A673 (cell line): ENCODE data around the gene APBB3. TPM values are rescaled to one million over a fixed set of nuclear protein-coding genes. Genes with fewer than 3 reads are reported as not detected.
"Not testable (repeated sequence)": the region's sequence is repeated elsewhere in the genome, so short reads cannot be mapped to it uniquely, and the experiment has no call there.

ENCODE experiments used
- BruUV-seq: library from RNA; stranded (reverse); fragments of 400-500 nt; replicated peaks from 2 replicates; lab custom pipeline; 2021; lab: Mats Ljungman, UMichigan
- CTCF ChIA-PET: fragments of 300-600 bp; sonication (Branson Sonifier 250); formaldehyde crosslinking; loops from one replicate; lab custom pipeline; 2022; ENCODE audit warnings: antibody characterized with exemption; lab: Charles Lee
- POLR2A ChIA-PET: fragments of 300-600 bp; sonication (Branson Sonifier 250); formaldehyde crosslinking; loops from one replicate; lab custom pipeline; 2022; ENCODE audit warnings: antibody characterized with exemption; ENCODE audit not compliant: low non-redundant PET; lab: Charles Lee
- DNase-seq: peaks from one replicate; pipeline ENCODE4 v3.0.0-alpha.2; 2015; ENCODE audit warnings: low spot score
- H3K27ac ChIP-seq: fragments of 200-600 bp; sonication (generic); 2 replicates; pipeline ENCODE4 v1.5.1; 2016; ENCODE audit warnings: mixed run types, low read depth, mild to moderate bottlenecking, mixed read lengths, antibody characterized with exemption, low read length; ENCODE audit not compliant: poor library complexity, severe bottlenecking
- H3K27me3 ChIP-seq: fragments of 200-600 bp; sonication (generic); replicated peaks from 2 replicates; pipeline ENCODE4 v1.6.1; 2017; ENCODE audit warnings: mixed run types, low read depth, mild to moderate bottlenecking, mixed read lengths, antibody characterized with exemption, low read length; ENCODE audit not compliant: insufficient read depth, poor library complexity
- H3K36me3 ChIP-seq: fragments of 200-600 bp; sonication (generic); 2 replicates; pipeline ENCODE4 v1.6.1; 2016; ENCODE audit warnings: mixed run types, mild to moderate bottlenecking, mixed read lengths, antibody characterized with exemption, low read length; ENCODE audit not compliant: insufficient read depth, poor library complexity, severe bottlenecking
- H3K4me1 ChIP-seq: fragments of 200-600 bp; sonication (generic); 2 replicates; pipeline ENCODE4 v1.6.1; 2017; ENCODE audit warnings: mixed run types, mild to moderate bottlenecking, mixed read lengths, antibody characterized with exemption, low read length; ENCODE audit not compliant: insufficient read depth, poor library complexity, severe bottlenecking
- H3K4me3 ChIP-seq: fragments of 200-600 bp; sonication (generic); 2 replicates; pipeline ENCODE4 v1.5.1; 2016; ENCODE audit warnings: low read depth, mixed run types, mild to moderate bottlenecking, mixed read lengths, low read length; ENCODE audit not compliant: poor library complexity, severe bottlenecking
- H3K9me3 ChIP-seq: fragments of 200-600 bp; sonication (generic); 2 replicates; pipeline ENCODE4 v1.6.1; 2016; ENCODE audit warnings: mixed run types, low read depth, mild to moderate bottlenecking, mixed read lengths, antibody characterized with exemption, low read length; ENCODE audit not compliant: poor library complexity, severe bottlenecking
- EZH2 ChIP-seq: fragments of 200-600 bp; sonication (generic); IDR thresholded peaks from 2 replicates; pipeline ENCODE4 v1.6.1; 2017; ENCODE audit warnings: borderline replicate concordance, low read depth, mild to moderate bottlenecking, mixed read lengths, antibody characterized with exemption, low read length; ENCODE audit not compliant: poor library complexity, severe bottlenecking
- intact Hi-C: fragments of 100-400 bp; cut with micrococcal nuclease; formaldehyde crosslinking; loops from one replicate; pipeline ENCODE4 v1.10.0; 2022; ENCODE audit not compliant: unreplicated experiment
- total RNA-seq: library from RNA; stranded (reverse); gene quantifications from 2 replicates; pipeline ENCODE4 v1.2.3, GENCODE V29; 2021
- TF ChIP-seq, protein P1 (sequence below): fragments of 300-800, 200-600 bp; sonication (generic); conservative IDR thresholded peaks from 2 replicates; pipeline ENCODE4 v1.5.1; 2017; ENCODE audit warnings: low read depth, mild to moderate bottlenecking, antibody characterized with exemption, low read length, moderate library complexity, mixed read lengths

Gene APBB3
- total RNA-seq, 1 experiment from 2014 or later = 27.8 TPM

DNA sequence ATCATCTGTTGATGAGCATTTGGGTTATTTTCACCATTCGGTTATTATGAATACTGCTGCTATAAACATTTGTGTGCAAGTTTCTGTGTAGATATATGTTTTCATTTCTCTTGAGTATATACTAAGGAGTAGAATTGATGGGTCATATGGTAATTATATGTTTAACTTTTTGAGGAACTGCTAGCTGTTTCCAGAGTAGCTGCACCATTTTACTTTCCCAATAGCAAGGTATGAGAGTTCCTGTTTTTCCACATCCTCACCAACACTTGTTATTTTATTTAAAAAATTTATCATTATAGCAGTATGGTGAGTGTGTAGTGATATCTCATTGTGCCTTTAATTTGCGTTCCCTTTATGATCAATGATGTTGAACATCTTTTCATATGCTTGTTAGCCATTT lies 39.3 kb upstream of the APBB3 start:
- no peak for DNase-seq
- Histone ChIP-seq H3K27me3 (no peaks in the 10 kb centered on the region), H3K9me3 (no peaks in the 10 kb centered on the region), H3K4me1 (no peaks in the 10 kb centered on the region), H3K36me3 (no peaks in the 10 kb centered on the region), H3K27ac (no peak overlapping the region), H3K4me3 (no peak overlapping the region)
- ChIA-PET CTCF (no interaction called here), POLR2A (no interaction called here)
- intact Hi-C loops = no loop called here
- BruUV-seq = no TSS peak
- TF ChIP-seq, protein P1, sequence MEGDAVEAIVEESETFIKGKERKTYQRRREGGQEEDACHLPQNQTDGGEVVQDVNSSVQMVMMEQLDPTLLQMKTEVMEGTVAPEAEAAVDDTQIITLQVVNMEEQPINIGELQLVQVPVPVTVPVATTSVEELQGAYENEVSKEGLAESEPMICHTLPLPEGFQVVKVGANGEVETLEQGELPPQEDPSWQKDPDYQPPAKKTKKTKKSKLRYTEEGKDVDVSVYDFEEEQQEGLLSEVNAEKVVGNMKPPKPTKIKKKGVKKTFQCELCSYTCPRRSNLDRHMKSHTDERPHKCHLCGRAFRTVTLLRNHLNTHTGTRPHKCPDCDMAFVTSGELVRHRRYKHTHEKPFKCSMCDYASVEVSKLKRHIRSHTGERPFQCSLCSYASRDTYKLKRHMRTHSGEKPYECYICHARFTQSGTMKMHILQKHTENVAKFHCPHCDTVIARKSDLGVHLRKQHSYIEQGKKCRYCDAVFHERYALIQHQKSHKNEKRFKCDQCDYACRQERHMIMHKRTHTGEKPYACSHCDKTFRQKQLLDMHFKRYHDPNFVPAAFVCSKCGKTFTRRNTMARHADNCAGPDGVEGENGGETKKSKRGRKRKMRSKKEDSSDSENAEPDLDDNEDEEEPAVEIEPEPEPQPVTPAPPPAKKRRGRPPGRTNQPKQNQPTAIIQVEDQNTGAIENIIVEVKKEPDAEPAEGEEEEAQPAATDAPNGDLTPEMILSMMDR = no peak
- no peak for TF ChIP-seq EZH2

GRCh38 chr5:140603446-140603698 lies 39.0 kb upstream of the APBB3 start:
- CTCF ChIA-PET, H3K36me3 ChIP-seq, DNase-seq, H3K9me3 ChIP-seq, H3K4me1 ChIP-seq, H3K27ac ChIP-seq, BruUV-seq, POLR2A ChIA-PET, H3K4me3 ChIP-seq, intact Hi-C loops, H3K27me3 ChIP-seq: not testable (repeated sequence)

DNA sequence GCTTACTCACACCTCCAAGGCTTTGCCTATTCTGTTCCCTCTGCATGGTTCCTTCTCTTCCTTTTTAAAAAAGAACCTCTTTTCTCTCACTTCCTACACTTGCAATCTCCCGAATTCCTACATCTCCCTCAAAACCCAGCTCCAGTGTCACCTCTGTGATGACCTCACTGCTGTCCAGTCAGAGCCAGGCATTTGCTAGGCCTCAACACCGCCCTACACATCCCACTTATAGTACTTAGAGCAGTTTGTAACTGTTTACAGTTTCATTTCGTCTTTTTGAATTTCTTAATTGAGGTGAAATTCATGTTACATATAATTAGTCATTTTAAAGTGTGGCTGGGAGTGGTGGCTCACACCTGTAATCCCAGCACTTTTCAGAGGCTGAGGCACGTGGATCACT lies 37.7 kb upstream of the APBB3 start:
- intact Hi-C loops = no loop called here
- Histone ChIP-seq H3K27me3 (no peaks in the 10 kb centered on the region), H3K27ac (no peak overlapping the region), H3K9me3 (no peaks in the 10 kb centered on the region), H3K4me3 (no peak overlapping the region), H3K36me3 (no peaks in the 10 kb centered on the region), H3K4me1 (no peaks in the 10 kb centered on the region)
- CTCF ChIA-PET = no interaction called here
- no peak for DNase-seq
- POLR2A ChIA-PET = no interaction called here
- TF ChIP-seq, protein P1 = no peak
- no peak for TF ChIP-seq EZH2
- BruUV-seq = no TSS peak

DNA sequence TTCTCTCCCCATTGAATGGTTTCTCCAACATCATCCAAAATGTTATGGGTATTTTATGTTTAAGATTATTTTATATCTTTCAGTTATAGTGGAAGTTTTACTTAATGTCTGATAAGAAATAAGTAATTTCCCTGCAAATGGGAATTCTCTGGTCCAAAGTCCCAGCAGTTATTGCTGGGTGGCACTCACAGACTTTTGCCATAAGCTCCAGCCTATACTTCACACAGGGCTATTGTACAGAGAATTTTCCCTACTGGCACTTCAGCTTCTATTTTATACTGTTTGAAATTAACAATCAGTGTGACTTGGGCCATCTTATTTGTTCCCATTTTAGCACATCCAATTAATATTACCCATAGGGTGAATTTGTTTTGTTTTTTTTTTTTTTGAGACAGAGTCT lies 35.7 kb upstream of the APBB3 start:
- no peaks in the 10 kb centered on the region for H3K9me3 ChIP-seq
- ChIA-PET CTCF (no interaction called here), POLR2A (no interaction called here)
- no TSS peak for BruUV-seq
- no peak overlapping the region for H3K4me3 ChIP-seq
- intact Hi-C loops = no loop called here
- TF ChIP-seq EZH2 = no peak
- TF ChIP-seq, protein P1 = no peak
- H3K27ac ChIP-seq = no peak overlapping the region
- H3K27me3 ChIP-seq = no peaks in the 10 kb centered on the region
- DNase-seq = no peak
- H3K36me3 ChIP-seq = no peaks in the 10 kb centered on the region
- H3K4me1 ChIP-seq = no peaks in the 10 kb centered on the region
